HCT116 (cell line): ENCODE data around the gene DPP6. TPM values are rescaled to one million over a fixed set of nuclear protein-coding genes. Genes with fewer than 3 reads are reported as not detected.
"Not testable (repeated sequence)": the region's sequence is repeated elsewhere in the genome, so short reads cannot be mapped to it uniquely, and the experiment has no call there.

ENCODE experiments used
- ATAC-seq: fragments of 200-7000 bp; cut with Tn5 transposase; 2 replicates; pipeline ENCODE4 v1.9.1; 2020; ENCODE audit warnings: mild to moderate bottlenecking, moderate library complexity
- BruUV-seq: library from RNA; stranded (reverse); fragments of 400-500 nt; replicated peaks from 2 replicates; lab custom pipeline; 2021; lab: Mats Ljungman, UMichigan
- CTCF ChIA-PET: fragments of 300-600 bp; sonication (Branson Sonifier 250); formaldehyde crosslinking; loops from one replicate; lab custom pipeline; 2021; ENCODE audit warnings: antibody characterized with exemption; lab: Charles Lee
- POLR2A ChIA-PET: fragments of 300-600, 350-600 bp; sonication (Branson Sonifier 250); formaldehyde crosslinking; loops from one replicate; lab custom pipeline; 2021; ENCODE audit warnings: antibody characterized with exemption; lab: Charles Lee
- RAD21 ChIA-PET, 2 experiments: fragments of 300-600 bp; sonication (Branson Sonifier 250); formaldehyde crosslinking; loops; one replicate each; lab custom pipeline; 2023; ENCODE audit warnings: low total read pairs in 2 of 2; ENCODE audit not compliant: uncharacterized antibody in 2 of 2, unreplicated experiment in 2 of 2, low non-redundant PET in 1 of 2; lab: Charles Lee
- DNase-seq: peaks from one replicate; pipeline ENCODE4 v3.0.0-alpha.2; 2010; ENCODE audit warnings: low read depth, low spot score
- H2AFZ ChIP-seq: fragments of 200-600 bp; shearing (Covaris generic), sonication (generic); 2 replicates; pipeline ENCODE4 v1.6.1; 2017; ENCODE audit warnings: low read depth, mixed run types, mixed read lengths, antibody characterized with exemption, low read length; ENCODE audit not compliant: poor library complexity, severe bottlenecking
- H3K27ac ChIP-seq: 2 replicates; pipeline ENCODE4 v1.5.1; 2012; ENCODE audit warnings: low read depth, low read length
- H3K27me3 ChIP-seq: fragments of 200-600 bp; sonication (generic); 2 replicates; pipeline ENCODE4 v1.6.1; 2016; ENCODE audit warnings: mixed run types, low read length, mixed read lengths; ENCODE audit not compliant: insufficient read depth
- H3K36me3 ChIP-seq, 2 experiments: fragments of 200-500 bp in 1 of 2; fragments of 200-600 bp in 1 of 2; sonication (Bioruptor generic) in 1 of 2; sonication (generic) in 1 of 2; 2 replicates each; pipeline versions ENCODE4 v1.5.1 to v1.6.1; 2014 to 2016; ENCODE audit warnings: low read length in 2 of 2, inconsistent platforms in 1 of 2, mixed read lengths in 1 of 2, mixed run types in 1 of 2; ENCODE audit not compliant: insufficient read depth in 2 of 2, control insufficient read depth in 1 of 2
- H3K4me1 ChIP-seq, 2 experiments: fragments of 200-600 bp in 1 of 2; sonication (generic) in 1 of 2; 2 replicates each; pipeline versions ENCODE4 v1.5.1 to v1.6.1; 2012 to 2017; ENCODE audit warnings: low read length in 2 of 2, inconsistent platforms in 1 of 2, mild to moderate bottlenecking in 1 of 2, mixed read lengths in 1 of 2, mixed run types in 1 of 2, moderate library complexity in 1 of 2; ENCODE audit not compliant: insufficient read depth in 2 of 2, control insufficient read depth in 1 of 2
- H3K4me2 ChIP-seq: fragments of 200-600 bp; sonication (generic); 2 replicates; pipeline ENCODE4 v1.6.1; 2017; ENCODE audit warnings: mixed run types, low read length, mixed read lengths
- H3K4me3 ChIP-seq, 2 experiments: fragments of 200-600 bp in 1 of 2; sonication (generic) in 1 of 2; replicated peaks in 1 of 2; 2 replicates each; pipeline ENCODE4 v1.5.1; 2011 to 2016; ENCODE audit warnings: low read length in 2 of 2, control low read depth in 1 of 2, low read depth in 1 of 2, mild to moderate bottlenecking in 1 of 2, mixed read lengths in 1 of 2, mixed run types in 1 of 2
- H3K79me2 ChIP-seq: fragments of 200-600 bp; sonication (generic); 2 replicates; pipeline ENCODE4 v1.6.1; 2017; ENCODE audit warnings: mild to moderate bottlenecking, mixed run types, low read length, moderate library complexity, mixed read lengths; ENCODE audit not compliant: insufficient read depth
- H3K9ac ChIP-seq: fragments of 200-600 bp; sonication (generic); 2 replicates; pipeline ENCODE4 v1.6.1; 2016; ENCODE audit warnings: low read length, mixed read lengths
- H3K9me2 ChIP-seq: fragments of 200-600 bp; sonication (generic), shearing (Covaris generic); 2 replicates; pipeline ENCODE4 v1.6.1; 2017; ENCODE audit warnings: mixed run types, mild to moderate bottlenecking, moderate library complexity; ENCODE audit not compliant: insufficient read depth
- H3K9me3 ChIP-seq, 2 experiments: fragments of 200-500 bp in 1 of 2; fragments of 200-600 bp in 1 of 2; sonication (Bioruptor generic) in 1 of 2; sonication (generic) in 1 of 2; 2 replicates each; pipeline ENCODE4 v1.6.1; 2014 to 2017; ENCODE audit warnings: low read length in 2 of 2, mixed read lengths in 2 of 2, inconsistent platforms in 1 of 2, low read depth in 1 of 2, mild to moderate bottlenecking in 1 of 2, mixed run types in 1 of 2, moderate library complexity in 1 of 2; ENCODE audit not compliant: control insufficient read depth in 1 of 2, insufficient read depth in 1 of 2
- H4K20me1 ChIP-seq: fragments of 200-600 bp; sonication (generic), shearing (Covaris generic); 2 replicates; pipeline ENCODE4 v1.6.1; 2017; ENCODE audit warnings: mixed run types, mild to moderate bottlenecking, moderate library complexity; ENCODE audit not compliant: insufficient read depth
- CBX3 ChIP-seq: IDR thresholded peaks from 2 replicates; pipeline ENCODE4 v1.6.1; 2012; ENCODE audit warnings: low read depth
- CEBPB ChIP-seq: IDR thresholded peaks from 2 replicates; pipeline ENCODE4 v1.6.1; 2012; ENCODE audit warnings: low read depth
- EGR1 ChIP-seq: IDR thresholded peaks from 2 replicates; pipeline ENCODE4 v1.6.1; 2012; ENCODE audit warnings: low read depth
- EZH2 ChIP-seq: fragments of 200-600 bp; sonication (generic); IDR thresholded peaks from 2 replicates; pipeline ENCODE4 v1.6.1; 2017; ENCODE audit warnings: antibody characterized with exemption, mixed run types
- EZH2phosphoT487 ChIP-seq: fragments of 200-600 bp; IDR thresholded peaks from 2 replicates; pipeline ENCODE4 v1.6.1; 2018; ENCODE audit warnings: antibody characterized with exemption, borderline replicate concordance
- FOSL1 ChIP-seq: IDR thresholded peaks from 2 replicates; pipeline ENCODE4 v1.6.1; 2012; ENCODE audit warnings: low read depth
- JUND ChIP-seq: IDR thresholded peaks from 2 replicates; pipeline ENCODE4 v1.6.1; 2012
- POLR2AphosphoS5 ChIP-seq: IDR thresholded peaks from 2 replicates; pipeline ENCODE4 v1.6.1; 2011; ENCODE audit warnings: mild to moderate bottlenecking, low read depth, low read length, moderate library complexity
- RAD21 ChIP-seq: IDR thresholded peaks from 2 replicates; pipeline ENCODE4 v1.6.1; 2012; ENCODE audit warnings: low read depth, mild to moderate bottlenecking
- SIN3A ChIP-seq: IDR thresholded peaks from 2 replicates; pipeline ENCODE4 v1.6.1; 2012; ENCODE audit warnings: low read depth
- SP1 ChIP-seq: IDR thresholded peaks from 2 replicates; pipeline ENCODE4 v1.6.1; 2012; ENCODE audit warnings: low read depth
- TCF7L2 ChIP-seq: IDR thresholded peaks from 2 replicates; pipeline ENCODE4 v1.7.0; 2011; ENCODE audit warnings: borderline replicate concordance, inconsistent platforms; ENCODE audit not compliant: insufficient read depth, insufficient read length; ENCODE audit errors: extremely low read depth
- ZFX ChIP-seq: fragments of 450-650 bp; IDR thresholded peaks from 2 replicates; pipeline ENCODE4 v1.6.1; 2017
- intact Hi-C: fragments of 100-400 bp; cut with micrococcal nuclease; formaldehyde crosslinking; loops from 2 replicates; pipeline ENCODE4 v1.10.0; 2022
- total RNA-seq: library from RNA; stranded (reverse); gene quantifications from one replicate; pipeline ENCODE4 v1.2.1, GENCODE V29; 2021; ENCODE audit not compliant: unreplicated experiment
- TF ChIP-seq, protein P1 (sequence below): IDR thresholded peaks from 2 replicates; pipeline ENCODE4 v1.6.1; 2012
- TF ChIP-seq, protein P2 (sequence below): IDR thresholded peaks from 2 replicates; pipeline ENCODE4 v1.6.1; 2011; ENCODE audit warnings: mild to moderate bottlenecking, low read length, moderate library complexity; ENCODE audit not compliant: insufficient replicate concordance; ENCODE audit errors: extremely low read depth
- TF ChIP-seq, protein P3 (sequence below), 3 experiments: fragments of 200-600 bp in 1 of 3; sonication (generic) in 1 of 3; IDR thresholded peaks in 2 of 3; conservative IDR thresholded peaks in 1 of 3; 2 replicates each; pipeline ENCODE4 v1.5.1; 2012 to 2017; ENCODE audit warnings: low read depth in 2 of 3, low read length in 2 of 3, antibody characterized with exemption in 1 of 3, borderline replicate concordance in 1 of 3, control low read depth in 1 of 3, mild to moderate bottlenecking in 1 of 3, mixed read lengths in 1 of 3, mixed run types in 1 of 3, moderate library complexity in 1 of 3; ENCODE audit not compliant: insufficient read depth in 1 of 3

Gene DPP6
- total RNA-seq, 1 experiment from 2014 or later: not detected

DNA sequence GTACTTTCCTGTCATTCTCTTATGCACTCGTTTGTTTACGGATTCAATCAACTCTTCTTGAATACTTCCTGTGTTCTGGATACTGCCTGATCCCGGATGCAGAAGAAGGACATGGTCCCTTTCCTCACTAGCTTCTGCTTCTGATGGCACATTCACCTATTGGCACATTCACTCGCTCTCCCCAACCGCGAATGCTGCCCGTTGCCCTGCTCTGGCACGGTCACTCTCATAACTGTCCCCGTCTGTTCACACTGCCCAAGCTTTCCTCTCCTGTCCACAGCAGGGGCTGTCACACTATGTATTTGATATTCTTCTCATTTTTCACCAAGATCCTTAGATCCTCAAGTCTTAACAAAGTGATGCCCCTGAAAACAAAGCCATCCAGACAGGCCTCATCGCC, 623.4 kb downstream of the DPP6 start:
- Histone ChIP-seq H3K79me2 (no peaks in the 10 kb centered on the region), H3K4me1 (no peaks in the 10 kb centered on the region), H3K27me3 (no peaks in the 10 kb centered on the region), H3K9ac (no peak overlapping the region), H3K9me2 (no peaks in the 10 kb centered on the region), H3K4me3 (no peak overlapping the region), H4K20me1 (no peaks in the 10 kb centered on the region), H3K9me3 (no peaks in the 10 kb centered on the region; a peak in 1 of 4 replicates), H3K4me2 (no peak overlapping the region), H3K36me3 (no peaks in the 10 kb centered on the region), H3K27ac (no peak overlapping the region), H2AFZ (no peak overlapping the region)
- TF ChIP-seq TCF7L2: no peak
- TF ChIP-seq EZH2phosphoT487: no peak
- no peak for TF ChIP-seq POLR2AphosphoS5
- TF ChIP-seq, protein P1, sequence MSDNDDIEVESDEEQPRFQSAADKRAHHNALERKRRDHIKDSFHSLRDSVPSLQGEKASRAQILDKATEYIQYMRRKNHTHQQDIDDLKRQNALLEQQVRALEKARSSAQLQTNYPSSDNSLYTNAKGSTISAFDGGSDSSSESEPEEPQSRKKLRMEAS: no peak
- TF ChIP-seq SP1: no peak
- TF ChIP-seq, protein P2, sequence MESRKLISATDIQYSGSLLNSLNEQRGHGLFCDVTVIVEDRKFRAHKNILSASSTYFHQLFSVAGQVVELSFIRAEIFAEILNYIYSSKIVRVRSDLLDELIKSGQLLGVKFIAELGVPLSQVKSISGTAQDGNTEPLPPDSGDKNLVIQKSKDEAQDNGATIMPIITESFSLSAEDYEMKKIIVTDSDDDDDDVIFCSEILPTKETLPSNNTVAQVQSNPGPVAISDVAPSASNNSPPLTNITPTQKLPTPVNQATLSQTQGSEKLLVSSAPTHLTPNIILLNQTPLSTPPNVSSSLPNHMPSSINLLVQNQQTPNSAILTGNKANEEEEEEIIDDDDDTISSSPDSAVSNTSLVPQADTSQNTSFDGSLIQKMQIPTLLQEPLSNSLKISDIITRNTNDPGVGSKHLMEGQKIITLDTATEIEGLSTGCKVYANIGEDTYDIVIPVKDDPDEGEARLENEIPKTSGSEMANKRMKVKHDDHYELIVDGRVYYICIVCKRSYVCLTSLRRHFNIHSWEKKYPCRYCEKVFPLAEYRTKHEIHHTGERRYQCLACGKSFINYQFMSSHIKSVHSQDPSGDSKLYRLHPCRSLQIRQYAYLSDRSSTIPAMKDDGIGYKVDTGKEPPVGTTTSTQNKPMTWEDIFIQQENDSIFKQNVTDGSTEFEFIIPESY: no peak
- no peak for TF ChIP-seq JUND
- no peak for TF ChIP-seq CBX3
- TF ChIP-seq CEBPB: no peak
- TF ChIP-seq EGR1: no peak
- TF ChIP-seq SIN3A: no peak
- no peak for TF ChIP-seq RAD21
- no peak for TF ChIP-seq FOSL1
- TF ChIP-seq, protein P3, sequence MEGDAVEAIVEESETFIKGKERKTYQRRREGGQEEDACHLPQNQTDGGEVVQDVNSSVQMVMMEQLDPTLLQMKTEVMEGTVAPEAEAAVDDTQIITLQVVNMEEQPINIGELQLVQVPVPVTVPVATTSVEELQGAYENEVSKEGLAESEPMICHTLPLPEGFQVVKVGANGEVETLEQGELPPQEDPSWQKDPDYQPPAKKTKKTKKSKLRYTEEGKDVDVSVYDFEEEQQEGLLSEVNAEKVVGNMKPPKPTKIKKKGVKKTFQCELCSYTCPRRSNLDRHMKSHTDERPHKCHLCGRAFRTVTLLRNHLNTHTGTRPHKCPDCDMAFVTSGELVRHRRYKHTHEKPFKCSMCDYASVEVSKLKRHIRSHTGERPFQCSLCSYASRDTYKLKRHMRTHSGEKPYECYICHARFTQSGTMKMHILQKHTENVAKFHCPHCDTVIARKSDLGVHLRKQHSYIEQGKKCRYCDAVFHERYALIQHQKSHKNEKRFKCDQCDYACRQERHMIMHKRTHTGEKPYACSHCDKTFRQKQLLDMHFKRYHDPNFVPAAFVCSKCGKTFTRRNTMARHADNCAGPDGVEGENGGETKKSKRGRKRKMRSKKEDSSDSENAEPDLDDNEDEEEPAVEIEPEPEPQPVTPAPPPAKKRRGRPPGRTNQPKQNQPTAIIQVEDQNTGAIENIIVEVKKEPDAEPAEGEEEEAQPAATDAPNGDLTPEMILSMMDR (IDR thresholded peaks at IDR 0.05 in 2 of 3, conservative IDR thresholded peaks at IDR 0.05 in 1 of 3; ENCODE audit: borderline replicate concordance in 1 of 3, insufficient read depth in 1 of 3, low read depth in 2 of 3, low read length in 2 of 3): no peak
- TF ChIP-seq ZFX: no peak
- no peak for TF ChIP-seq EZH2
- RAD21 ChIA-PET: no interaction called here
- no peak for ATAC-seq
- intact Hi-C loops: no loop called here
- CTCF ChIA-PET: no interaction called here
- DNase-seq: no peak
- no TSS peak for BruUV-seq
- POLR2A ChIA-PET: no interaction called here

DNA sequence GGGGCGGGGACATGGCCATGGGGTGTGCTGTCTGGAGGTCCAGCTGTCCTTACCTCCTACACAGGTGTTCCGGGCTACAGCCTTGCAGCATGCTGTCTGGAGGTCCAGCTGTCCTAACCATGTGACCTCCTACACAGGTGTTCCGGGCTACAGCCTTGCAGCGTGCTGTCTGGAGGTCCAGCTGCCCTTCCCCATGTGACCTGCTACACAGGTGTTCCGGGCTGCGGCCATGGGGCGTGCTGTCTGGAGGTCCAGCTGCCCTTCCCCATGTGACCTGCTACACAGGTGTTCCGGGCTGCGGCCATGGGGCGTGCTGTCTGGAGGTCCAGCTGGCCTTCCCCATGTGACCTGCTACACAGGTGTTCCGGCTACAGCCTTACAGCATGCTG, 623.8 kb downstream of the DPP6 start:
- H3K27ac ChIP-seq, DNase-seq, H3K9me3 ChIP-seq, RAD21 ChIA-PET, H3K4me1 ChIP-seq, H3K9ac ChIP-seq, H3K4me2 ChIP-seq, POLR2A ChIA-PET, intact Hi-C loops, H3K4me3 ChIP-seq, H3K9me2 ChIP-seq, H4K20me1 ChIP-seq, ATAC-seq, H3K27me3 ChIP-seq, H3K36me3 ChIP-seq, CTCF ChIA-PET, BruUV-seq, H2AFZ ChIP-seq, H3K79me2 ChIP-seq: not testable (repeated sequence)
